HepG2 (cell line): ENCODE data around the gene MPI. TPM values are rescaled to one million over a fixed set of nuclear protein-coding genes. Genes with fewer than 3 reads are reported as not detected.

Source experiments
- ATAC-seq: fragments of 200-7000 bp; cut with Tn5 transposase; 3 replicates; pipeline ENCODE4 v1.9.1; 2020; ENCODE audit warnings: mild to moderate bottlenecking, moderate library complexity
- BruUV-seq: library from RNA; stranded (reverse); fragments of 400-500 nt; replicated peaks from 2 replicates; lab custom pipeline; 2021; lab: Mats Ljungman, UMichigan
- CTCF ChIA-PET: fragments of 300-600 bp; formaldehyde crosslinking; extraction: SDS; loops from one replicate; lab custom pipeline; 2021; ENCODE audit warnings: low total read pairs, inconsistent platforms, low intra/inter-chr PET ratio; lab: Yijun Ruan, JAX
- POLR2A ChIA-PET: fragments of 350-600 bp; sonication (Branson Sonifier 250); formaldehyde crosslinking; loops from one replicate; lab custom pipeline; 2020; ENCODE audit warnings: antibody characterized with exemption, inconsistent platforms; lab: Yijun Ruan, JAX
- DNase-seq: peaks from one replicate; pipeline ENCODE4 v3.0.0-alpha.2; 2015; ENCODE audit warnings: low spot score
- FAIRE-seq: peaks from 3 replicates; lab custom pipeline; 2011; peaks lifted over from hg19 to GRCh38; lab: Jason Lieb, UNC
- H2AFZ ChIP-seq: one replicate; pipeline ENCODE4 v1.6.1; 2011; ENCODE audit warnings: low read length, inconsistent platforms
- H3K27ac ChIP-seq: fragments of 300-600 bp; 3 replicates; pipeline ENCODE4 v1.8.0; 2011; ENCODE audit warnings: mixed run types, mild to moderate bottlenecking, mixed read lengths, low read length, inconsistent platforms; ENCODE audit not compliant: insufficient read depth; ENCODE audit errors: extremely low read length
- H3K27me3 ChIP-seq, 2 experiments: fragments of 200-600 bp in 1 of 2; 2 replicates in 1 of 2; 3 replicates in 1 of 2; pipeline versions ENCODE4 v1.6.0 to v1.8.0; 2011; ENCODE audit warnings: low read length in 2 of 2, mild to moderate bottlenecking in 2 of 2, moderate library complexity in 2 of 2, inconsistent platforms in 1 of 2; ENCODE audit not compliant: insufficient read depth in 2 of 2, control insufficient read depth in 1 of 2
- H3K36me3 ChIP-seq, 2 experiments: fragments of 200-600 bp in 1 of 2; replicated peaks in 1 of 2; 2 replicates in 1 of 2; 3 replicates in 1 of 2; pipeline versions ENCODE4 v1.5.1 to v1.8.0; 2011; ENCODE audit warnings: low read length in 2 of 2, inconsistent platforms in 1 of 2; ENCODE audit not compliant: insufficient read depth in 2 of 2, control insufficient read depth in 1 of 2
- H3K4me1 ChIP-seq: 2 replicates; pipeline ENCODE4 v1.5.1; 2012; ENCODE audit warnings: low read length, inconsistent platforms; ENCODE audit not compliant: insufficient read depth
- H3K4me2 ChIP-seq: 2 replicates; pipeline ENCODE4 v1.6.0; 2011; ENCODE audit warnings: low read depth, low read length, inconsistent platforms
- H3K4me3 ChIP-seq, 3 experiments: fragments of 200-600 bp in 1 of 3; sonication (generic), shearing (Covaris generic) in 1 of 3; replicated peaks in 1 of 3; 2 replicates each; pipeline ENCODE4 v1.5.1; 2011 to 2016; ENCODE audit warnings: low read length in 3 of 3, inconsistent platforms in 2 of 3, low read depth in 2 of 3, mild to moderate bottlenecking in 2 of 3, control low read depth in 1 of 3, mixed read lengths in 1 of 3; ENCODE audit not compliant: insufficient read depth in 1 of 3
- H3K79me2 ChIP-seq: one replicate; pipeline ENCODE4 v1.6.1; 2011; ENCODE audit warnings: low read length, inconsistent platforms; ENCODE audit not compliant: insufficient read depth
- H3K9ac ChIP-seq: 2 replicates; pipeline ENCODE4 v1.6.0; 2011; ENCODE audit warnings: mild to moderate bottlenecking, low read depth, low read length, inconsistent platforms; ENCODE audit not compliant: insufficient read depth
- H3K9me3 ChIP-seq: 2 replicates; pipeline ENCODE4 v1.5.1; 2012; ENCODE audit warnings: mild to moderate bottlenecking, low read length
- H4K20me1 ChIP-seq: 2 replicates; pipeline ENCODE4 v1.6.0; 2011; ENCODE audit warnings: inconsistent platforms, mild to moderate bottlenecking, low read length, moderate library complexity; ENCODE audit not compliant: insufficient read depth
- ARNT ChIP-seq: fragments of 450-650 bp; IDR thresholded peaks from 2 replicates; pipeline ENCODE4 v1.6.1; 2017
- KDM5B ChIP-seq: sonication (generic); formaldehyde crosslinking; IDR thresholded peaks from 2 replicates; pipeline ENCODE4 v1.4.0; 2020; ENCODE audit warnings: missing genetic modification reagents, mild to moderate bottlenecking, borderline replicate concordance
- KLF11 ChIP-seq: IDR thresholded peaks from 2 replicates; pipeline ENCODE4 v1.6.1; 2016; ENCODE audit warnings: missing compliant biosample characterization
- KLF12 ChIP-seq: sonication (generic); formaldehyde crosslinking; IDR thresholded peaks from 2 replicates; pipeline ENCODE4 v1.4.0; 2020; ENCODE audit warnings: missing genetic modification reagents, borderline replicate concordance
- MAFK ChIP-seq, 2 experiments: IDR thresholded peaks in 1 of 2; conservative IDR thresholded peaks in 1 of 2; 2 replicates each; pipeline ENCODE4 v1.6.1; 2011; ENCODE audit warnings: improper control_type of control experiment in 2 of 2, low read length in 2 of 2
- NCOA1 ChIP-seq: sonication (generic); formaldehyde crosslinking; IDR thresholded peaks from 2 replicates; pipeline ENCODE4 v1.9.0; 2021; ENCODE audit warnings: missing genetic modification reagents
- NR2C2 ChIP-seq: sonication (generic); formaldehyde crosslinking; IDR thresholded peaks from 2 replicates; pipeline ENCODE4 v1.4.0; 2020; ENCODE audit warnings: missing genetic modification reagents, mild to moderate bottlenecking, moderate library complexity, borderline replicate concordance
- TFDP1 ChIP-seq: IDR thresholded peaks from 2 replicates; pipeline ENCODE4 v1.6.1; 2016; ENCODE audit warnings: missing compliant biosample characterization, missing genetic modification reagents, borderline replicate concordance
- ZKSCAN8 ChIP-seq: IDR thresholded peaks from 2 replicates; pipeline ENCODE4 v1.6.1; 2016; ENCODE audit warnings: borderline replicate concordance, missing genetic modification reagents, missing compliant biosample characterization
- ZMYM4 ChIP-seq: sonication (generic); formaldehyde crosslinking; IDR thresholded peaks from 2 replicates; pipeline ENCODE4 v1.8.1; 2023; ENCODE audit warnings: mild to moderate bottlenecking, missing genetic modification reagents
- ZNF510 ChIP-seq: sonication (generic); formaldehyde crosslinking; IDR thresholded peaks from 2 replicates; pipeline ENCODE4 v1.4.0; 2020; ENCODE audit warnings: low read depth, mild to moderate bottlenecking, missing genetic modification reagents
- ZNF552 ChIP-seq: sonication (generic); formaldehyde crosslinking; IDR thresholded peaks from 2 replicates; pipeline ENCODE4 v1.9.0; 2022; ENCODE audit warnings: missing genetic modification reagents, mild to moderate bottlenecking, borderline replicate concordance
- ZNF674 ChIP-seq: sonication (generic); formaldehyde crosslinking; IDR thresholded peaks from 2 replicates; pipeline ENCODE4 v1.5.0; 2020; ENCODE audit warnings: low read depth, mild to moderate bottlenecking, missing genetic modification reagents
- ZNF775 ChIP-seq: sonication (generic); formaldehyde crosslinking; IDR thresholded peaks from 2 replicates; pipeline ENCODE4 v1.4.0; 2020; ENCODE audit warnings: missing genetic modification reagents, mild to moderate bottlenecking, moderate library complexity, borderline replicate concordance
- WGBS: methylation state at CpG from one replicate; pipeline ENCODE4 v1.1.6; 2017; ENCODE audit warnings: low lambda C conversion rate; 5-methylcytosine and 5-hydroxymethylcytosine counted together
- in situ Hi-C: cut with HindIII; loops from 2 replicates; pipeline ENCODE4 v1.10.0; 2017; ENCODE audit warnings: low pct_unique_long_range_greater_than_20kb; ENCODE audit not compliant: extremely low pct_ligation_motif_present
- intact Hi-C: fragments of 100-400 bp; cut with micrococcal nuclease; formaldehyde crosslinking; loops from one replicate; pipeline ENCODE4 v1.10.0; 2022; ENCODE audit not compliant: unreplicated experiment
- polyA plus RNA-seq, 8 experiments: library from polyadenylated mRNA; depleted of rRNA in 3 of 8; stranded (reverse) in 7 of 8; unstranded in 1 of 8; fragments of >200 nt; fragmentation: Illumina TruSeq in 4 of 8; extraction: Trizol in 4 of 8; gene quantifications; 2 replicates each; pipeline versions ENCODE4 v1.2.1 to v1.2.3, GENCODE V29; 2011 to 2016; ENCODE audit warnings: low read depth in 4 of 8, missing spikeins in 1 of 8, mixed read lengths in 1 of 8; ENCODE audit not compliant: insufficient read depth in 1 of 8
- total RNA-seq, 5 experiments: library from RNA; depleted of rRNA; stranded (reverse); fragments of >200 nt; fragmentation: Illumina TruSeq; extraction: Trizol; gene quantifications; 2 replicates each; pipeline ENCODE4 v1.2.3, GENCODE V29; 2016; ENCODE audit warnings: low read depth in 1 of 5

Gene MPI
- total and polyA plus RNA-seq, 2 of the 13 experiments (the other 11 are each of a cell fraction or from before 2014, with no cell fraction given) = 36.9 to 63.5 TPM

GRCh38 chr15:74869726-74870407 is 20.0 kb upstream of the MPI start:
- CTCF ChIA-PET = no interaction called here
- in situ Hi-C loops = no loop called here
- H3K4me3 ChIP-seq = no peak overlapping the region
- peak overlapping the region; percentile 30; the same call in 1 of the 2 replicates for H3K4me2 ChIP-seq
- WGBS = 80% methylated on average over 6 of the region's 6 CpGs
- peaks cover 65% of the 10 kb centered on the region for H3K79me2 ChIP-seq
- no TSS peak for BruUV-seq
- POLR2A ChIA-PET = interaction anchor here (0.5 to 1.7 kb wide), 6 partner anchors 12 to 51 kb away, joined by 3 to 6 read pairs (median 3); partner anchors contain the start of genes FAM219B and MPI
- peaks cover 0 to 1% of the 10 kb centered on the region in 2 experiments; a peak in 4 of 5 replicates for H3K36me3 ChIP-seq
- no peak overlapping the region for H2AFZ ChIP-seq
- DNase-seq (no peak), FAIRE-seq (no peak), ATAC-seq (no peak)
- H3K27ac ChIP-seq = no peak overlapping the region
- no peak overlapping the region for H3K9ac ChIP-seq
- H4K20me1 ChIP-seq = peaks cover 16% of the 10 kb centered on the region
- intact Hi-C loops = no loop called here
- no peaks in the 10 kb centered on the region for H3K9me3 ChIP-seq
- H3K27me3 ChIP-seq = peaks cover 0 to 2% of the 10 kb centered on the region in 2 experiments; a peak in 1 of 5 replicates
- H3K4me1 ChIP-seq = peaks cover 75% of the 10 kb centered on the region
- TF ChIP-seq MAFK (conservative IDR thresholded peaks at IDR 0.05 in 1 of 2, IDR thresholded peaks at IDR 0.05 in 1 of 2; ENCODE audit: low read length in 2 of 2) (no peak), TFDP1 (no peak), ZNF552 (CRISPR knock-in tag) (no peak), ARNT (no peak), NR2C2 (no peak), KDM5B (CRISPR knock-in tag) (no peak), ZKSCAN8 (CRISPR knock-in tag) (no peak), KLF11 (CRISPR knock-in tag) (no peak), NCOA1 (no peak), ZMYM4 (no peak), ZNF510 (no peak), ZNF674 (no peak), ZNF775 (no peak), KLF12 (CRISPR knock-in tag) (no peak)
